HG03571 (cell line): Measurements from ENCODE around the gene UBB.

Source experiments
- ATAC-seq: cut with Tn5 transposase; IDR thresholded peaks from one replicate; pipeline ENCODE4 v1.9.1; 2021; ENCODE audit not compliant: unreplicated experiment

Gene UBB

DNA sequence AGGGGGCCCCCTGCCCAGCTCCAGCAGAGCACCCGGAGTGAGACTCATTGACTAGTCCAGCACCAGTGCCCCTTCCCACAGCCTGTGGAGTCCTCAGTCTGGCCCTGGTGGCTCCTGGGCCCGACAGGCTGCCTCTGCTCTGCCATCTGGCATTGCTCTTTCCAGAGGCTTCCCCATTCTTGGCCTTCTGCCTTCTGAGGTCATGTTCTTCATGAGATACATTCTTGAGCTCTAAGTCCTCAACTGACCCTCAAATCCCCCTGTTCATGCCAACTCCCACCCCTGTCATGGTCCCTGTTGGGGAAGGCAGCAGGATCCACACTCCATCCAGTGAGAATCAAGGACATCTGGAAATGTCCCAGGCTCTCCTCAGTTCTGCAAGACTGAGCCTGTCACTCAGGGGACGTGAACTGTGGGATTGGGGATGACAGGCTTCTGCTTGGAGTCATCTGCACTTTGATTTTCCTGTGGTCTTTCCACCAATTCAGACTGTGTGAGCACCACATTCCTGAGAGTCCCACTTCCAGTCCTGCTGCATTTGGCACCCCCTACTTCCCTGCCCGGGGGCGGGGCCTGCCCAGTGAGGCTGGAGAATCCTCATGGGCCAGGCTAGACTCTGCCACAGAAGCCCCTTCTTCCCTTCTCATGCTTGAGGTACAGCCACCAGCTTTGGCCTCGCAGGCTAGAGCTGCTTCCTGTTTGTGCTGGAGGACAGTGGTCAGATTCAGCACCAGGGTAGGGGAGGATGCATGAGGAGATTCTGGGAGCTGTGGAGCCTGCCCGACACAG lies 37.2 kb downstream of the UBB start:
- no peak for ATAC-seq

DNA sequence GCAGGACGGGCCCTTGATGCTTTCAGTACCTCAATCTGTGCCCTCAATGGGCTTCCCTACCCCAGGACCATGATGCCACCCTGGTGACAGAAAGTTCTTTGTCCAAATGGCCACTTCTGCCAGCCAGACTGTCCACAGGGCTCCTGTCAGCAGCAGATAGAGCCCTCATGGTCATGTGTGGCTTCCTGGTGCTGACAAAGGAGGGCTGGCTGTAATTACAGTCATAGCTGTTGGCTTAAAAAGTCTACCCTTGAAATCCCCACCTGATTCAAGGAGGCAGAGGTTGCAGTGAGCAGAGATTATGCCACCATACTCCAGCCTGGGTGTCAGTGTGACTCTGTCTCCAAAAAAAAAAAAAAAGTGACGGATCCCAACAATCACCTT lies 37.8 kb downstream of the UBB start:
- ATAC-seq = no peak

DNA sequence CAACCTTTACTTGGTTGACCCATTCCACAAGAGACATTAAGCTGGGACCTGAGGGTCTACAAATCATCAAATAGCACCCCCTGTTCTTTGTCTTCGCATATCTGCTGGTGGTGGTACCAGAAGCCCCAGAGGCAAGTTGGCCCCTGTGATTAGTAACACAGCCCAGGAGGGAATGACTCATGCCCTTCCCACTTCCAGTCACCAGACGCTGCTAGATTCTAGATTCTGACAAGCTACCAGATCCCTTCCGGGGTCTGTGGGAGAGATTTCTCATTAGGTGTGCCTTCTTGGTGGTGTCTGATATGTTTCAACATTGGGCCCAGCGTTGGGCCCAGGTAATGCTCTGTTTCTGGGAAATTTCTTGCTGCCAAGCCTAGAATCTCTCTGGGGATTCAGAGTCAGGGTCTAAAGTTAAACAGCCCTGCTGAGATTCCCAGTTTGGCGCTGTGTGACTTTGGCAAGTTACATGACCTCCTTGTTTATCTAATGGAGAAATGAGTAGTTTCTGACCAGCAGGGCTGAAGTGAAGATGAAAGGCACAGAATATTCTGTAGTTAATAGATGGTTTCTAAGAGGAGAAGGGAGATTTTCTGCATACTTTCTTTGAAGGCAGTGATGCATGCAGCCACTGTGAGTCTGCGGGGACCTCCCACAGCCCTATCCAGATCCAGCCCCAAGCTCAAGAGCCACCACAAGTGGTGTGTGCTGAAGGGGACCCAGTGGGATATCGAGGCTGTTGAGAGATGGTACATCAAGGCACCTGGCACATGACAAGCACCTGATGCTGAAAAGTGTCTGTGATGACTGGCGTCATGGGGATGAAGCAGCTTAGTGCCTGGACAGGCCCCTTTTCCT lies 38.4 kb downstream of the UBB start:
- no peak for ATAC-seq

DNA sequence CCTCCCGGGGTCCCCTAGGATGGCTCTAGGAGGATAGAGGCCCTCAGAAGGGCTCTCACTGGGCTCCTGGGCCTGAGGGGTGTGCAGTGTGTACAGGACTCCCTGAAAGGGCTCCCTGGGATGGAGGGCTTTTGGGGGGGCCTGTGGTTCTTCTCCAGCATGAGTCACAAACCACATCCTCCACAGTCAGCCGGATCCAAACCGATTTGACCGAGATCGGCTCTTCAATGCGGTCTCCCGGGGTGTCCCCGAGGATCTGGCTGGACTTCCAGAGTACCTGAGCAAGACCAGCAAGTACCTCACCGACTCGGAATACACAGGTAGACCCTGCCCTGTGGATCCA lies 39.0 kb downstream of the UBB start:
- ATAC-seq = no peak

DNA sequence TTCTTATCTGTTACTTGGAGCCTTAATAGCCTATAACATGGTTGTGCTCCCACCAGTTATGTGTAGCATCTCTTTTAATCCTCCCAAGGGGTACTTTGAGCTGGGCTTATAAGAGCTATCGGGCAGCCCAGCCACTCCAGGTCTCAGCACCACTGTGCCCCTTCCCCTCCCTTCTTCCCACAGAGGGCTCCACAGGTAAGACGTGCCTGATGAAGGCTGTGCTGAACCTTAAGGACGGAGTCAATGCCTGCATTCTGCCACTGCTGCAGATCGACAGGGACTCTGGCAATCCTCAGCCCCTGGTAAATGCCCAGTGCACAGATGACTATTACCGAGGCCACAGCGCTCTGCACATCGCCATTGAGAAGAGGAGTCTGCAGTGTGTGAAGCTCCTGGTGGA lies 41.5 kb downstream of the UBB start:
- no peak for ATAC-seq

DNA sequence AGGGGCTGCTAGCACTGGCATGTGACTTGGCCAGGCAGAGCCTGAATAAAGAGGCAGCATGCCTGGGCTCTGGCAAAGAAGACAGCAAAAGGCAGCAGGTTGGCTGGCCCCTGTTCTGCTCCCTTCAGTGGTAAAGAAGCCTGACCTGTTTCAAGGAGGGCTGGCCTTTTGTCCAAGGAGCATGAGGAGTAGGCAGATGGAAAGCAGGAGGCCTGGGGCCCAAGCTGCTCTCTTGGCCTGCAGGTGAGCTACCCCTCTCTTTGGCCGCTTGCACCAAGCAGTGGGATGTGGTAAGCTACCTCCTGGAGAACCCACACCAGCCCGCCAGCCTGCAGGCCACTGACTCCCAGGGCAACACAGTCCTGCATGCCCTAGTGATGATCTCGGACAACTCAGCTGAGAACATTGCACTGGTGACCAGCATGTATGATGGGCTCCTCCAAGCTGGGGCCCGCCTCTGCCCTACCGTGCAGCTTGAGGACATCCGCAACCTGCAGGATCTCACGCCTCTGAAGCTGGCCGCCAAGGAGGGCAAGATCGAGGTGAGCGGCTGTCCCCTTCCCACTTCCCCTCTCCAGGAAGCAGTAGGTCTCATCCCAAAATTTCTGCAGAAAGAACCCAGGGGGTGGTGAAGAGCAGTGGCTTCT lies 42.5 kb downstream of the UBB start:
- no peak for ATAC-seq

DNA sequence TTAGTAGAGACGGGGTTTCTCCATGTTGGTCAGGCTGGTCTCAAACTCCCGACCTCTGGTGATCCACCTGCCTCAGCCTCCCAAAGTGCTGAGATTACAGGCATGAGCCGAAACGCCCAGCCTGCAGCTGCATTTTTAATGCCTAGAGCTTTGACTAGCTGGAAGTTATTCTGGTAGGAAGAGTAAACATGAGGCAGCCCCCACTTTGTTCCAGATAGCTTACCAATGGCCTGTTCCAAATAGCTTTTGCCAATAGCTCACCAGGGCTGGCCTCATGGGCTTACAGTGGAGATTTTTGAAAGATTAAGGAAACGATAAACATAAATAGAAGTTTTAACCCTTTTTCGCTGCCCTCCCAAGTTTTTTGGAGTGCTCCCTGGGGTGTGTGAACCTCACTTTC lies 44.3 kb downstream of the UBB start:
- no peak for ATAC-seq

DNA sequence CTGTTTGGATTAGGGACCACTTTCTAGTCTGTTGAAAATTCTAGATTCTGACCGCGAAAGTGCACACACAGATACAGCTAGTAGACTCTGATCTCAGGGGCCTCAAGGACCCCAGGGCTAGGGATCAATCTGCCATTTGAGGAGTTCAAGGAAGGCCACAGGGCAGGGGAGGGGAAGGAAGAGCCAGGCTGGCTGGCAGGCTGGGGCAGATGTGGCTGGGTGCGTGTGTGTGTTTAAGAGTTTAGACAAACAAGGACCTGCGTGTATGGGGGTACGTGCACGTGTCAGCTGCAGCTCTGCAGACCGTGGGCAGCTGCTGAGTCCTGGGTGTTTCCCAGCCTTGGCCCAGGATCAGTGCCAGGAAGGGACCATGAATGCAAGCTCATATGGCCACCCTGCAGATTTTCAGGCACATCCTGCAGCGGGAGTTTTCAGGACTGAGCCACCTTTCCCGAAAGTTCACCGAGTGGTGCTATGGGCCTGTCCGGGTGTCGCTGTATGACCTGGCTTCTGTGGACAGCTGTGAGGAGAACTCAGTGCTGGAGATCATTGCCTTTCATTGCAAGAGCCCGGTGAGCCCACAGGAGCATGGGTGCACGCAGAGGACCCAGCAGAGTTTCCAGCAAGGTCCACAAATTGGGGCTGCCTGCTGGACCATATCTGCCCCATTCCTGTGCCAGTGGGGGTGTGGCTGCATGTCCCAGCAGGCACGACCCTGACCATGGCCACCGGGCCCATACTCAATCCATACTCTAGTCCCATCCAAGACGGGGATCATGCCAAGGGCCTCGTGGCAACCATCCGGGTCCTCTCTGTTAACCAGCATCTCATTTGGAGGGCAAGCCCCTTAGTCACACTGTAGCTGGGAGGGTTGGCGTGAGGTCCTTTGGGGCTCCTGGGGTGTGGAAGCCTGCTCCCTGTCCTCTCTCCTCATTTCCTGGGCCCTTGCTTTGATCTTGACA lies 45.1 kb downstream of the UBB start:
- ATAC-seq = no peak

DNA sequence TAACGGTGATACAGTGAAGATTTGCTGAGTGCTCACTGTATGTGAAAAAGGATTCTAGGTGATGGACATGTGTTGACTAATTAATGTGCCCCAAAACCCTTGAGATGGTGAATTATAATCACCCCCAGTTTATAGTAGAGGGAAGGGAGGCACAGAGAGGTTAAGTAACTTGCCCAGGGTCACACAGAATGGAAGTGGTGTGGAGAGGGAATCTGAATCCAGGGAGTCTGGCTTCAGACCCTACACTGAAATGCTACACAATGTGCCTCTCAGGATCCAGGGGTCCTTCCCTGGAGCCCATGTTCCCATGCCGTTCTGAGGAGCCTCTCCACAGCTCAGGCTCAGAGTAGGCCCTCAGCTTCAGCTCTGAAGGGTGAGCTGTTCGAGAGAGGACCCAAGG lies 46.1 kb downstream of the UBB start:
- ATAC-seq = no peak

DNA sequence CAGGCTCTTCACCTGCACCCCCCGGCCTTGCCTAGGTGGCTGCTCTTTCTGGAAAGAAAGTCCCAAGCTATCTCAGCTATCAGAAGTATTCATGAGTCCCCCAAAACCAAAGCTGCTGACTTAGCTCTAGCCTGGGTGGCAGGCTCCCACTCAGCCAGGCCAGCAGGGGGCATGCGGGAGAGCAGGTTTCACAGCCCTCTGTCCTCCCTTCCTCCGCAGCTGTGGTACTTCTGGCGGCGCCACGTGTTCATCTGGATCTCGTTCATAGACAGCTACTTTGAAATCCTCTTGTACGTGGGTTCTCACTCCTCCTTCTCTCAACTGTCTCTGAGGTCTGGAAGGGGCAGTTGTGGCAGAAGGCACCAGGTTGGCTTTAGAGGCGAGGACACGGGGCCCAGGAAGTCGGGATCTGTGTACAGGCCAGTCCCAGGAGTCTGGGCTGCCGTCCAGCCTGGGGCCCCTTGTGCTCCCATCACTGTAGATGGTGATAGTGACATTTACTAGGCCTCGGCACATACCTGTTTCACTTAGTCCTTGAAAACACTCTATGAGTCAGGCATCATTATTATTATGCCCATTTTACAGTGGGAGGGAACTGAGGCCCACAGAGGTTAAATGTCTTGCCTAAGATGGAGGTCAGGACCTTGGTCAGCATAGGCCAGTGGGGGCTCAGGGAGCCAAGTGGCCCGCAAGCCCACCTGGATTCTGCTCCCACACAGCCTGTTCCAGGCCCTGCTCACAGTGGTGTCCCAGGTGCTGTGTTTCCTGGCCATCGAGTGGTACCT lies 47.4 kb downstream of the UBB start:
- ATAC-seq = no peak

DNA sequence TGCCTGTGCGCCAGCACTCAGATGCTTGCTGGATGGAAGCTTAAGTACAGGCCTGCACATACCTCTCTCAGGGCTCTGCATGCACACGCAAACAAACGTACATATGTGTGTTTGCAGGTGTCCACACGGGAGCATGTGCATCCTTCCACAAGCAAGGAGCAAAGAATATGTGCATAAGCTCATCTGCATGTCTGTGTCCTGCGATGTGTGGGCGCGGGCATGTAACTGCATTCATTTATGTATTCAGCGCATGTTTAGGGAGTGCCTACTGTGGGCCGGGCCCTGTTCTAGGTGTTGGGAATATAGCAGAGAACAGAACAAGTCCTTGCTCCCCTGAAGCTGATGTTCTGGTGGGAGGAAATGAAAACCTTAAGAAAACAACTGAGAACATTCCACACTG lies 48.2 kb downstream of the UBB start:
- ATAC-seq = no peak

DNA sequence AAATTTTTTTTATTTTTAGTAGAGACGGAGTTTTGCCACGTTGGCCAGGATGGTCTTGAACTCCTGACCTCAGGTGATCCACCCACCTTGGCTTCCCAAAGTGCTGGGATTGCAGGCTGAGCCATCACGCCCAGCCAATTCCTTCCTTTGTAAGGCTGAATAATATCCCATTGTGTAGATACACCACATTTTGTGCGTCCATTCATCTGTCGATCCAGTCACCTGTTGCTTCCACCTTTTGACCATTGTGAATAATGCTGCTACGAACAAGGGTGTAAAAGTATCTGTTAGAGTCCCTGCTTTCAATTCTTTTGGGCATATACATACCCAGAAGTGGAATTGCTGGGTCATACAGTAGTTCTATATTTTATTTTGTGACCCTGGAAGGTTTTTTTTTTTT lies 49.8 kb downstream of the UBB start:
- ATAC-seq = no peak

DNA sequence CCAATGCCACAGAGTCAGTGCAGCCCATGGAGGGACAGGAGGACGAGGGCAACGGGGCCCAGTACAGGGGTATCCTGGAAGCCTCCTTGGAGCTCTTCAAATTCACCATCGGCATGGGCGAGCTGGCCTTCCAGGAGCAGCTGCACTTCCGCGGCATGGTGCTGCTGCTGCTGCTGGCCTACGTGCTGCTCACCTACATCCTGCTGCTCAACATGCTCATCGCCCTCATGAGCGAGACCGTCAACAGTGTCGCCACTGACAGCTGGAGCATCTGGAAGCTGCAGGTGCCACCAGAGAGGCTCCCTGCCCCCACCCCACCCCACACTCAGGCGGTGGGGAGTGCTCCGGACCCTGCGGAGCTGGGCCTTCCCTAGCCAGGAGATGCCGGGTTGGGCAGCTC lies 51.1 kb downstream of the UBB start:
- no peak for ATAC-seq
